OCI-LY3 (cell line): ENCODE measurements around the gene OPTN.

Experiments used
- EZH2phosphoT487 ChIP-seq: fragments of 200-600 bp; shearing (Covaris generic); IDR thresholded peaks from 2 replicates; pipeline ENCODE4 v1.6.1; 2018; ENCODE audit warnings: antibody characterized with exemption, mixed run types, low read depth
- TF ChIP-seq, protein P1 (sequence below): fragments of 200-600, 300-600 bp; sonication (generic); IDR thresholded peaks from 2 replicates; pipeline ENCODE4 v1.5.1; 2014; ENCODE audit warnings: antibody characterized with exemption, low read length, low read depth

DNA sequence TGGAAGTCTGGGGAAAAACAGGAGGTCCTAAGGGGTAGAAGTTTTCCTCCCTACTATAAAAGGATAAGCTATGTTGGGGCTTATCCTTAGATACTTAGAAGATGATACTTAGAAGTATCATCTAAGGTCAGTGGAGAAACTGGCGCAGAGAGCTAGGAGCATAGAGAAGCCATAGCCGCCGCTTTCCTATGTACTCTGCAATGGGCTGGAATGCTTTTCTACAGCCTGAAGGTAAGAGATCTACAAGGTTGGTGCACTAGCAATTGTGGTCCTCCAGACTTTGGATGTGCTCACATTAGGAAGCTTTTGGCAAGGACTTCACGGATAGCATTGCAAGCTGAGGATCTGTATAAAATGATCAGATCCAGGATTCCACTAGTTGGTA is 12.4 kb upstream of the OPTN start:
- TF ChIP-seq, protein P1, sequence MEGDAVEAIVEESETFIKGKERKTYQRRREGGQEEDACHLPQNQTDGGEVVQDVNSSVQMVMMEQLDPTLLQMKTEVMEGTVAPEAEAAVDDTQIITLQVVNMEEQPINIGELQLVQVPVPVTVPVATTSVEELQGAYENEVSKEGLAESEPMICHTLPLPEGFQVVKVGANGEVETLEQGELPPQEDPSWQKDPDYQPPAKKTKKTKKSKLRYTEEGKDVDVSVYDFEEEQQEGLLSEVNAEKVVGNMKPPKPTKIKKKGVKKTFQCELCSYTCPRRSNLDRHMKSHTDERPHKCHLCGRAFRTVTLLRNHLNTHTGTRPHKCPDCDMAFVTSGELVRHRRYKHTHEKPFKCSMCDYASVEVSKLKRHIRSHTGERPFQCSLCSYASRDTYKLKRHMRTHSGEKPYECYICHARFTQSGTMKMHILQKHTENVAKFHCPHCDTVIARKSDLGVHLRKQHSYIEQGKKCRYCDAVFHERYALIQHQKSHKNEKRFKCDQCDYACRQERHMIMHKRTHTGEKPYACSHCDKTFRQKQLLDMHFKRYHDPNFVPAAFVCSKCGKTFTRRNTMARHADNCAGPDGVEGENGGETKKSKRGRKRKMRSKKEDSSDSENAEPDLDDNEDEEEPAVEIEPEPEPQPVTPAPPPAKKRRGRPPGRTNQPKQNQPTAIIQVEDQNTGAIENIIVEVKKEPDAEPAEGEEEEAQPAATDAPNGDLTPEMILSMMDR: no peak
- TF ChIP-seq EZH2phosphoT487: no peak
